ENCODE results near the gene PRKX.

- no peak for TF ChIP-seq POLR2A (IDR thresholded peaks at IDR 0.05)
- TF ChIP-seq, protein P1, sequence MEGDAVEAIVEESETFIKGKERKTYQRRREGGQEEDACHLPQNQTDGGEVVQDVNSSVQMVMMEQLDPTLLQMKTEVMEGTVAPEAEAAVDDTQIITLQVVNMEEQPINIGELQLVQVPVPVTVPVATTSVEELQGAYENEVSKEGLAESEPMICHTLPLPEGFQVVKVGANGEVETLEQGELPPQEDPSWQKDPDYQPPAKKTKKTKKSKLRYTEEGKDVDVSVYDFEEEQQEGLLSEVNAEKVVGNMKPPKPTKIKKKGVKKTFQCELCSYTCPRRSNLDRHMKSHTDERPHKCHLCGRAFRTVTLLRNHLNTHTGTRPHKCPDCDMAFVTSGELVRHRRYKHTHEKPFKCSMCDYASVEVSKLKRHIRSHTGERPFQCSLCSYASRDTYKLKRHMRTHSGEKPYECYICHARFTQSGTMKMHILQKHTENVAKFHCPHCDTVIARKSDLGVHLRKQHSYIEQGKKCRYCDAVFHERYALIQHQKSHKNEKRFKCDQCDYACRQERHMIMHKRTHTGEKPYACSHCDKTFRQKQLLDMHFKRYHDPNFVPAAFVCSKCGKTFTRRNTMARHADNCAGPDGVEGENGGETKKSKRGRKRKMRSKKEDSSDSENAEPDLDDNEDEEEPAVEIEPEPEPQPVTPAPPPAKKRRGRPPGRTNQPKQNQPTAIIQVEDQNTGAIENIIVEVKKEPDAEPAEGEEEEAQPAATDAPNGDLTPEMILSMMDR (IDR thresholded peaks at IDR 0.05), result no peak
Measured at GRCh38 chrX:3712870-3713224, 602 bp downstream of the PRKX start.

All from adrenal gland (tissue), 5 donors.